Fibroblast of pulmonary artery (primary cell): ENCODE data around the gene CGRRF1.

Experiments used
- DNase-seq: peaks from one replicate; pipeline ENCODE4 v3.0.0-alpha.2; 2010; ENCODE audit warnings: low read depth
- H3K4me3 ChIP-seq: replicated peaks from 2 replicates; pipeline ENCODE4 v1.5.1; 2011; ENCODE audit warnings: low read depth, mild to moderate bottlenecking, control low read depth, low read length, moderate library complexity
- TF ChIP-seq, protein P1 (sequence below): IDR thresholded peaks from 2 replicates; pipeline ENCODE4 v1.5.1; 2011; ENCODE audit warnings: mild to moderate bottlenecking, control low read depth, low read length, inconsistent platforms; ENCODE audit errors: missing control alignments

The CGRRF1 gene

DNA sequence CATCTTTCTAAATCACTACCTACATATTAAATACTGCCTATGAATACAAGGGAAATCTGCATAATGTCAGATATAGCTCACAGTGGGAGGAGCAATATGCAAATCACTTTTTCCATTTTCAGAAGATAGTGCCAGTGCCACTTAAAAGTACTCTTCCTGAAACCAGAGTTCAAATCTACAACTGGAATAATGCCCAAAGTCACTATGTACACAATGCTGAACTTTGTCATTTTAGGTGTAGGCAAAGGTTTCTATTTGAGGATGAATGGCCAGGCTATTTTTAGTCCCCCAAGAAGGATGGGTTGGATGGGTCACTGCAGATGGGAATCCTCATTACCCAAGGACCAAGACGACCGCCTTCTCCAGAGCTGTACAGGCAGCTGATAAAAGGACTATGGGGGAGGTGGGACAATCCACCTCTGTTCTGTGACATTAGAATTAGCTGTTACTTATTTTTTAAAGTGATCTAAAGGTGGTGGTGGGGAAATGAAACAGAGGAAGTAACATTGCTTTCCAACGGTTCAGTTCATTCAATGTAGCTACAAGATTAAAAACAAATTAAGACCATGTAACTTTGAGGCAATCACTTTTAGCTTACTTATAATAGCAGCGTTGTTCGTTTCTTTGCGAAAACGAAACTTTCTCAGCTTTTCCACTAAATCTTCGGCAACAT, 26.5 kb upstream of the CGRRF1 start:
- H3K4me3 ChIP-seq = no peak overlapping the region
- TF ChIP-seq, protein P1, sequence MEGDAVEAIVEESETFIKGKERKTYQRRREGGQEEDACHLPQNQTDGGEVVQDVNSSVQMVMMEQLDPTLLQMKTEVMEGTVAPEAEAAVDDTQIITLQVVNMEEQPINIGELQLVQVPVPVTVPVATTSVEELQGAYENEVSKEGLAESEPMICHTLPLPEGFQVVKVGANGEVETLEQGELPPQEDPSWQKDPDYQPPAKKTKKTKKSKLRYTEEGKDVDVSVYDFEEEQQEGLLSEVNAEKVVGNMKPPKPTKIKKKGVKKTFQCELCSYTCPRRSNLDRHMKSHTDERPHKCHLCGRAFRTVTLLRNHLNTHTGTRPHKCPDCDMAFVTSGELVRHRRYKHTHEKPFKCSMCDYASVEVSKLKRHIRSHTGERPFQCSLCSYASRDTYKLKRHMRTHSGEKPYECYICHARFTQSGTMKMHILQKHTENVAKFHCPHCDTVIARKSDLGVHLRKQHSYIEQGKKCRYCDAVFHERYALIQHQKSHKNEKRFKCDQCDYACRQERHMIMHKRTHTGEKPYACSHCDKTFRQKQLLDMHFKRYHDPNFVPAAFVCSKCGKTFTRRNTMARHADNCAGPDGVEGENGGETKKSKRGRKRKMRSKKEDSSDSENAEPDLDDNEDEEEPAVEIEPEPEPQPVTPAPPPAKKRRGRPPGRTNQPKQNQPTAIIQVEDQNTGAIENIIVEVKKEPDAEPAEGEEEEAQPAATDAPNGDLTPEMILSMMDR = no peak
- no peak for DNase-seq

DNA sequence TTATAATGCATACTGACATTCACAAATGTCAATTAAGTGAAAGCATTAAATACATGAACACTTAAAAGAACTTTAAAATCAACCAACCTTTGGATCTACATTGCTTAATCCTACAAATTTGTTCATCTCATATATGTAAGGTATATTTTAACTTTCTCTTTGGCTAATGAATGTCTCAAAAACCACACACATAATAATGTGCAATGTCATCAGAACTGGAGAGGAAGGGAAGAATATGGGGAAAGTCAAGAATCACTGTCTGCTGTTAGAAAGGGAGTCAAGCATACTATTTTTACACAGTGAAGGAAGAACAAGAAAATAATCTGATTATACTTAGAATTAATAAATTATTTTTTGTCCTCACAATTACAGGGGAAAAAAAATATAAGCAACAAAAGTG, 25.9 kb upstream of the CGRRF1 start:
- no peak overlapping the region for H3K4me3 ChIP-seq
- no peak for DNase-seq
- TF ChIP-seq, protein P1 = no peak

DNA sequence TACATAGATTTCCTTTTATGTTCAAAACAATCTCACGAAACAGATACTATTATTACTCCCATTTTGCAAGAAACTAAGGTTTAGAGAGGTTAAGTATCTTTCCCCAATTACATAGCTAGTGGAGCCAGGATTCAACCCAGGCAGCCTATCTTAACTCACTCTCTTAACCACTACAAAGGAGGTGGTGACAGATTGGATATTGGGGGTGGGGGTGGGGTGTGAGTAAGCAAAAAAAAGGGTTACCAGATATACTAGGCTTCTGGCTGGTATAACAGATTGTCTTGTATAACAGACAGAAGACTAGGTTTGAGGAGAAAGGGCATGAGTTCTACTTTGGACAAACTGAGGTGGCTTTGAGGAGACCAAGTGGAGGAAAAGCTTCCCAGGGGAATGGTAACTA, 23.0 kb upstream of the CGRRF1 start:
- TF ChIP-seq, protein P1 = no peak
- no peak for DNase-seq
- H3K4me3 ChIP-seq = no peak overlapping the region

DNA sequence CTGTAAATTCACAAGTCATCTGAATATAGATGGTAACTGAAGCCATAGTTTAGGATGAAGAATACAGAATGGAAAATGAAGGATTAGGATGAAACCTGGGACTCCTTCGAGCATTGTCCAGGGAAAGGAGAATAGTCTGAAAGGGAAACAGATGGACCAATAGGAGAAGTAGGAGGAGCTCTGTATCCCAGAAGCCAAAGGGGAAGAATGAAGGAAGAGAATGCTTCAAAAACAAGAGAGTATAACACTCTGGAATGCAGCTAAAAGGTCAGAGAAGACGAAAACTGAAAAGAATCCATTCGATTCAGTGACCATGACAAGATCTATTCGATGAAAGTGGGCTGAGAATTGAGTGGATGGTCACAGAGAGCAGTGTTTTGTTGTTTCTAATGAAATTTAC, 21.9 kb upstream of the CGRRF1 start:
- peak; percentile 64 for DNase-seq
- TF ChIP-seq, protein P1 = no peak
- peak overlapping the region; percentile 90 for H3K4me3 ChIP-seq

DNA sequence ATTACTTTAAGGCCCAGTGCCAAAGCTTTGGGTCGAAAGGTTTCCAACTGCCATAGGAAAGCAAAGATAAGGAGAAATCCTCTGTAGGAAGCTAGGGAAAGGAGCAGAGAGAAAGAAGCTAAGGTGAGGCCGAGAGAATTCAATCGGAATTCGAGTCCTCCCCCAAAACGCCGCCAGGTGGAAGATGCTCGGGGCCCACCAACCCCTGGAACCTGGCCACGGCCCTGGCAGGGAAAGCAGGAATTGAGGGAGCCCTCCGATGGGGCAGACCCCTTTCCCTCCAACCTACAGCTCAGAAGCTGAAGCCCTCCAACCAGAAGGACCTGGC, 21.4 kb upstream of the CGRRF1 start:
- DNase-seq = no peak
- TF ChIP-seq, protein P1 = peak; percentile 5

DNA sequence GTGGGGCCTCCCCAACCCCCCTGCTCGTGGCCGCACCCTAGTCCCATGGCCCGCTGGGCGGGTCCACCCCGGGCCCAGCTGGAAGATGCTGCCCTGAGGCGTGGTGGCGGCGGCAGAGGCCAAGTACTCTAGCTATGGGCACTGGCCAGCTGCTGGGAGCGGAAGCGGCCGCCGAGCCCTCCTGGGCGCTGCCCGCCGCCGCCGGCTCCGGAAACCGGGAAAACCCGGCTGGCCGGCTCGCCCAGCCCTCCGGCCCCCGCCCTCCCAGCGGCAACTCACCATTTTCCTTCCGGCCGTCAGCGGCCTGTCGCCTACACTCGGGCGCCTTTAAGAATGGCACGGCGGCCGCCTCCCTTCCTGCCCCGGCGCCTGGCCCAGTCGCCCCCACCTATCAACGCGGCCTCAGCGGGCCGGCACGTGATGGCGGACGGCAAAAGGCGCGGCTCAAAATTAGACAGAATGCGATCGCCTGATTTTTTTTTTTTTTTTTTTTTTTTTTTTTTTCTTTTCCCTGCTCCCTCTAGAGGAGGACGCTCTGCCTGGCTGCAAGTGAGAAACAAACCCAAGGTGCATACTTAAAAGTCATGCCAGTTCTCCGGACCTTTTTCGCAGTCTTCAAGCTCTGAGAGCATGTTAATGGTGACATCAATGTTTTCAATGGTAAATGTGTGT, 20.9 kb upstream of the CGRRF1 start, which contains the start of gene GMFB:
Gene GMFB (minus strand): TSS at position 335 of the 672 bp plus-strand sequence. CDS start 53 bp downstream, at position 282.
- peak; percentile 96 for DNase-seq
- TF ChIP-seq, protein P1 = peak; percentile 60
- peak within 1 kb of the TSS; percentile 90 for H3K4me3 ChIP-seq

More for the DNA sequence above, 21.4 kb upstream of the CGRRF1 start:
- H3K4me3 ChIP-seq = peak overlapping the region; percentile 90

DNA sequence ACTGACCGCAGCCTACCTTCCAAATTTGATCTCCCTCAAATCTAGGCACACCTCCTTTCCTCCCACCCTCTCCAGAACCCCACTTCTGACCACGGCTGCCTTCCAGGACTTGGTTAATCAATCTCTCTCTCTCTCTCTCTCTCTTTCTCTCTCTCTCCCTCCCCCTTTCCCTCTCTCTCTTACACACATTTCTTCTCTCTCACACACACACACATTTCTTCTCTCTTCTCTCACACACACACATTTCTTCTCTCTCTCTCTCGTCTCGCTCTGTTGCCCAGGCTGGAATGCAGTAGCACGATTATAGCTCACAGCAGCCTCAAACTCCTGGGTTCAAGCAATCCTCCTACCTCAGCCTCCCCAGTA, 20.4 kb upstream of the CGRRF1 start:
- no peak for DNase-seq
- peak overlapping the region; percentile 90 for H3K4me3 ChIP-seq
- TF ChIP-seq, protein P1 = no peak
